Gastroesophageal sphincter (tissue), 3 donors: Measurements from ENCODE around the gene FOLR1.

Source experiments
- CTCF ChIP-seq, 4 experiments: fragments of 200-600 bp in 2 of 4; fragments of 450-650 bp in 2 of 4; sonication (generic) in 1 of 4; IDR thresholded peaks; one replicate each; pipeline ENCODE4 v1.5.1; 2017 to 2019; ENCODE audit warnings: antibody characterized with exemption in 4 of 4, mild to moderate bottlenecking in 2 of 4, moderate library complexity in 2 of 4
- EP300 ChIP-seq: sonication (generic); formaldehyde crosslinking; IDR thresholded peaks from one replicate; pipeline ENCODE4 v1.6.1; 2017; ENCODE audit warnings: antibody characterized with exemption, mild to moderate bottlenecking
- POLR2A ChIP-seq, 2 donors: fragments of 450-650 bp; IDR thresholded peaks; one replicate each; pipeline ENCODE4 v1.6.1; 2017; ENCODE audit warnings: antibody characterized with exemption in 2 of 2, mild to moderate bottlenecking in 2 of 2, moderate library complexity in 1 of 2
- POLR2AphosphoS5 ChIP-seq: sonication (generic); formaldehyde crosslinking; IDR thresholded peaks from one replicate; pipeline ENCODE4 v1.6.1; 2017; ENCODE audit warnings: antibody characterized with exemption

DNA sequence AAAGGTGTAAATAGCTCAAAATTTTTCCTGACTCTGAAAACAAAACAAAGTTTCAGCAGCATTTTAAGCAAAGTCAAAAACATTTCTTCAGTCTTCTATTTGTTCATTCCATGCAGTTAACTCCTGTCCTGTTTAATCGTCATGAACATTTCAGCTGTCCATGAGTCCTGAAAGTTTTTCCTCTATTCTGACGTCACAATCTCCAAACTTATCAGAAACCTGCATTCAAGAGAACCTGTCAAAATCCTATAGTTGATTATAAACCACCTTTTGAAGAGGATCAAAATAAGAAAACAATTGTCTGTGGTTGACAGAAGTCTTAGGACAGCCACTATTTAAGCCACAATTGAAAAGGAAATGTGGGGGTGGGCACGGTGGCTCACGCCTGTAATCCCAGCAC lies 41.1 kb upstream of the FOLR1 start:
- TF ChIP-seq POLR2A (IDR thresholded peaks at IDR 0.05) (no peak), CTCF (IDR thresholded peaks at IDR 0.05) (no peak), POLR2AphosphoS5 (no peak), EP300 (no peak)
